Measurements from ENCODE around the gene EXOSC7.
"Not testable (repeated sequence)": the region's sequence is repeated elsewhere in the genome, so short reads cannot be mapped to it uniquely, and the experiment has no call there.

EXOSC7 gene

DNA sequence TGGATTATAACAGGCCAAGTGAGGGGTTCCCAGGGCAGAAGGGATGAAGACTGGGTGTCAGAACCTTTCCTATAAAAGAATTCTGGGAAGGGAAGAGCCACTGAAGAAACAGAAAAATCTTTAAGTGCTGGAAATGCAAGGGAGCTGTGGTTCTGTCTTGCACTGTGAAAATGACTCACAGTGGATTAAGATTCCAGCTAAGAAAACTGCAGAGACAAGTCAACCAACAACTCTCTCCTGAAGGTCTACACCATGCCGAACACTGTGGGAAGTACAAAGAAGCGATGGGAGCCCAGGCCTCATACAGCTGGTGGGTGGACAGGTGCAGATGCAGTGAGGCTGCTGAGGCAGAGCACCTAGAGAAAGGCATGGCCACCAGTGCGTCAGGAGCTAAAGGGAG, 27.8 kb upstream of the EXOSC7 start:
- H3K4ac ChIP-seq (ENCODE audit: low read depth, low read length), result no peak overlapping the region

GRCh38 chr3:44949770-44950169, 26.3 kb upstream of the EXOSC7 start:
- not testable (repeated sequence) for H3K9ac ChIP-seq (ENCODE audit: low read length); H3K27me3 ChIP-seq (ENCODE audit: insufficient read depth, low read length, poor library complexity); H2BK15ac ChIP-seq (replicated peaks; ENCODE audit: low read depth); H2AK5ac ChIP-seq (ENCODE audit: low read length); H3K36me3 ChIP-seq (ENCODE audit: control insufficient read depth, insufficient read depth, low read length); H3K18ac ChIP-seq (ENCODE audit: low read length); H3K79me1 ChIP-seq (ENCODE audit: low read length); H3K79me2 ChIP-seq (ENCODE audit: control insufficient read depth, insufficient read depth, low read length); H3K4me1 ChIP-seq (ENCODE audit: control insufficient read depth, low read depth, low read length); H4K8ac ChIP-seq (ENCODE audit: low read depth, low read length); H3K56ac ChIP-seq (ENCODE audit: low read length); DNase-seq; H2BK5ac ChIP-seq (ENCODE audit: low read length); H4K5ac ChIP-seq (ENCODE audit: low read length); H3K4ac ChIP-seq (ENCODE audit: low read depth, low read length); H3K4me2 ChIP-seq (ENCODE audit: low read length); H3K23ac ChIP-seq (ENCODE audit: low read length); H2BK120ac ChIP-seq (ENCODE audit: low read depth, low read length); H3K4me3 ChIP-seq (ENCODE audit: low read length); H3K27ac ChIP-seq (ENCODE audit: low read depth, low read length)
- no CpG with 5 or more reads among the region's 4 CpGs for WGBS (ENCODE audit: extremely low coverage, insufficient coverage, low lambda C conversion rate)

More for the DNA sequence above, 27.8 kb upstream of the EXOSC7 start:
- Histone ChIP-seq H3K4me3 (ENCODE audit: low read length) (no peak overlapping the region), H4K5ac (ENCODE audit: low read length) (no peak overlapping the region), H2BK5ac (ENCODE audit: low read length) (no peak overlapping the region), H3K9ac (ENCODE audit: low read length) (no peak overlapping the region), H3K56ac (ENCODE audit: low read length) (no peak overlapping the region), H3K4me2 (ENCODE audit: low read length) (no peak overlapping the region), H4K8ac (ENCODE audit: low read depth, low read length) (no peak overlapping the region), H2BK120ac (ENCODE audit: low read depth, low read length) (no peak overlapping the region), H3K27me3 (ENCODE audit: insufficient read depth, low read length, poor library complexity) (no peaks in the 10 kb centered on the region), H2AK5ac (ENCODE audit: low read length) (no peak overlapping the region), H3K79me2 (ENCODE audit: control insufficient read depth, insufficient read depth, low read length) (no peaks in the 10 kb centered on the region), H3K18ac (ENCODE audit: low read length) (no peak overlapping the region), H3K23ac (ENCODE audit: low read length) (no peak overlapping the region), H3K4me1 (ENCODE audit: control insufficient read depth, low read depth, low read length) (no peaks in the 10 kb centered on the region), H3K36me3 (ENCODE audit: control insufficient read depth, insufficient read depth, low read length) (no peaks in the 10 kb centered on the region), H2BK15ac (replicated peaks; ENCODE audit: low read depth) (no peak overlapping the region), H3K27ac (ENCODE audit: low read depth, low read length) (no peak overlapping the region), H3K79me1 (ENCODE audit: low read length) (peaks cover 6% of the 10 kb centered on the region)
- WGBS (ENCODE audit: extremely low coverage, insufficient coverage, low lambda C conversion rate), result no CpG with 5 or more reads among the region's 3 CpGs
- DNase-seq, result no peak

GRCh38 chr3:44950275-44950734, 25.7 kb upstream of the EXOSC7 start:
- H3K9ac ChIP-seq (ENCODE audit: low read length), result no peak overlapping the region
- no peak overlapping the region for H4K8ac ChIP-seq (ENCODE audit: low read depth, low read length)
- no peak overlapping the region for H3K23ac ChIP-seq (ENCODE audit: low read length)
- no peak overlapping the region for H2AK5ac ChIP-seq (ENCODE audit: low read length)
- no peaks in the 10 kb centered on the region for H3K27me3 ChIP-seq (ENCODE audit: insufficient read depth, low read length, poor library complexity)
- no peaks in the 10 kb centered on the region for H3K79me2 ChIP-seq (ENCODE audit: control insufficient read depth, insufficient read depth, low read length)
- H3K56ac ChIP-seq (ENCODE audit: low read length), result no peak overlapping the region
- no peak overlapping the region for H2BK120ac ChIP-seq (ENCODE audit: low read depth, low read length)
- H3K18ac ChIP-seq (ENCODE audit: low read length), result no peak overlapping the region
- H2BK5ac ChIP-seq (ENCODE audit: low read length), result no peak overlapping the region
- H3K4me1 ChIP-seq (ENCODE audit: control insufficient read depth, low read depth, low read length), result no peaks in the 10 kb centered on the region
- H3K27ac ChIP-seq (ENCODE audit: low read depth, low read length), result no peak overlapping the region
- H3K36me3 ChIP-seq (ENCODE audit: control insufficient read depth, insufficient read depth, low read length), result no peaks in the 10 kb centered on the region
- peaks cover 8% of the 10 kb centered on the region for H3K79me1 ChIP-seq (ENCODE audit: low read length)
- H2BK15ac ChIP-seq (replicated peaks; ENCODE audit: low read depth), result no peak overlapping the region
- DNase-seq, result no peak
- H3K4ac ChIP-seq (ENCODE audit: low read depth, low read length), result no peak overlapping the region
- H4K5ac ChIP-seq (ENCODE audit: low read length), result no peak overlapping the region
- no peak overlapping the region for H3K4me2 ChIP-seq (ENCODE audit: low read length)
- H3K4me3 ChIP-seq (ENCODE audit: low read length), result no peak overlapping the region
- no CpG with 5 or more reads among the region's 2 CpGs for WGBS (ENCODE audit: extremely low coverage, insufficient coverage, low lambda C conversion rate)

- Histone ChIP-seq H3K4me2 (ENCODE audit: low read length) (no peak overlapping the region), H3K4me3 (ENCODE audit: low read length) (no peak overlapping the region), H3K9ac (ENCODE audit: low read length) (no peak overlapping the region), H3K18ac (ENCODE audit: low read length) (no peak overlapping the region), H2BK15ac (replicated peaks; ENCODE audit: low read depth) (no peak overlapping the region), H3K36me3 (ENCODE audit: control insufficient read depth, insufficient read depth, low read length) (no peaks in the 10 kb centered on the region), H2BK120ac (ENCODE audit: low read depth, low read length) (no peak overlapping the region), H3K79me2 (ENCODE audit: control insufficient read depth, insufficient read depth, low read length) (no peaks in the 10 kb centered on the region), H3K79me1 (ENCODE audit: low read length) (peaks cover 8% of the 10 kb centered on the region), H4K5ac (ENCODE audit: low read length) (no peak overlapping the region), H2BK5ac (ENCODE audit: low read length) (no peak overlapping the region), H3K27me3 (ENCODE audit: insufficient read depth, low read length, poor library complexity) (no peaks in the 10 kb centered on the region), H3K4ac (ENCODE audit: low read depth, low read length) (no peak overlapping the region), H4K8ac (ENCODE audit: low read depth, low read length) (no peak overlapping the region), H3K56ac (ENCODE audit: low read length) (no peak overlapping the region), H3K27ac (ENCODE audit: low read depth, low read length) (no peak overlapping the region), H3K23ac (ENCODE audit: low read length) (no peak overlapping the region), H3K4me1 (ENCODE audit: control insufficient read depth, low read depth, low read length) (no peaks in the 10 kb centered on the region), H2AK5ac (ENCODE audit: low read length) (no peak overlapping the region)
- no peak for DNase-seq
- WGBS (ENCODE audit: extremely low coverage, insufficient coverage, low lambda C conversion rate), result no CpG with 5 or more reads among the region's 3 CpGs
Measured at GRCh38 chr3:44952689-44953088, 23.4 kb upstream of the EXOSC7 start.

- no peak overlapping the region for H4K5ac ChIP-seq (ENCODE audit: low read length)
- H3K4me2 ChIP-seq (ENCODE audit: low read length), result no peak overlapping the region
- no CpG with 5 or more reads among the region's 5 CpGs for WGBS (ENCODE audit: extremely low coverage, insufficient coverage, low lambda C conversion rate)
- no peak overlapping the region for H3K56ac ChIP-seq (ENCODE audit: low read length)
- no peak overlapping the region for H3K9ac ChIP-seq (ENCODE audit: low read length)
- H3K79me2 ChIP-seq (ENCODE audit: control insufficient read depth, insufficient read depth, low read length), result no peaks in the 10 kb centered on the region
- no peak overlapping the region for H3K4me3 ChIP-seq (ENCODE audit: low read length)
- H3K27me3 ChIP-seq (ENCODE audit: insufficient read depth, low read length, poor library complexity), result no peaks in the 10 kb centered on the region
- H2BK5ac ChIP-seq (ENCODE audit: low read length), result no peak overlapping the region
- H2BK15ac ChIP-seq (replicated peaks; ENCODE audit: low read depth), result no peak overlapping the region
- no peak overlapping the region for H3K18ac ChIP-seq (ENCODE audit: low read length)
- H3K36me3 ChIP-seq (ENCODE audit: control insufficient read depth, insufficient read depth, low read length), result no peaks in the 10 kb centered on the region
- no peak overlapping the region for H3K4ac ChIP-seq (ENCODE audit: low read depth, low read length)
- H3K4me1 ChIP-seq (ENCODE audit: control insufficient read depth, low read depth, low read length), result no peaks in the 10 kb centered on the region
- H3K79me1 ChIP-seq (ENCODE audit: low read length), result peaks cover 8% of the 10 kb centered on the region
- no peak overlapping the region for H2AK5ac ChIP-seq (ENCODE audit: low read length)
- no peak overlapping the region for H3K23ac ChIP-seq (ENCODE audit: low read length)
- no peak overlapping the region for H3K27ac ChIP-seq (ENCODE audit: low read depth, low read length)
- H2BK120ac ChIP-seq (ENCODE audit: low read depth, low read length), result no peak overlapping the region
- DNase-seq, result no peak
- no peak overlapping the region for H4K8ac ChIP-seq (ENCODE audit: low read depth, low read length)
Measured at GRCh38 chr3:44954304-44954703, 21.7 kb upstream of the EXOSC7 start.

DNA sequence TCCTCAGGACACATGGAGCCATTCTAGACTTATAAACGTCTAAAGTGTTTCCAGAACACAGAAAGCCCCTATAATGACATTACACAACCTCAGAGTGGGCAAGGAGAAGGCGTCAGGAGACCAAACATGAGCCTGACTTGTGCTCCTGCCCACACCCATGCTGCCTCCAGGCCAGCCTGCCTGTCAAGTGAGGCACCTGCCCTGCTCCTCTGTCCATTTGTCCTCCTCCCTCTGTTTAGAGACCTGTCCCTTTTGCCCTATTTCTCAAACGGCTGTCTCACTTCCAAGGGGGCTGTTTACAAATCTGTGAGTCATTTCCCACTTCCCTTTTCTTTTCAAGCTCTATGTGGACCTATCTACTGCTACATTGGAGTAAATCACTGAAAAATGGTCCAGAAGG, 21.1 kb upstream of the EXOSC7 start:
- Histone ChIP-seq H3K27me3 (ENCODE audit: insufficient read depth, low read length, poor library complexity) (no peaks in the 10 kb centered on the region), H3K4me3 (ENCODE audit: low read length) (no peak overlapping the region), H2BK120ac (ENCODE audit: low read depth, low read length) (no peak overlapping the region), H2AK5ac (ENCODE audit: low read length) (no peak overlapping the region), H3K23ac (ENCODE audit: low read length) (no peak overlapping the region), H4K8ac (ENCODE audit: low read depth, low read length) (no peak overlapping the region), H3K79me1 (ENCODE audit: low read length) (peaks cover 6% of the 10 kb centered on the region), H3K36me3 (ENCODE audit: control insufficient read depth, insufficient read depth, low read length) (no peaks in the 10 kb centered on the region), H3K18ac (ENCODE audit: low read length) (no peak overlapping the region), H3K79me2 (ENCODE audit: control insufficient read depth, insufficient read depth, low read length) (no peaks in the 10 kb centered on the region), H3K9ac (ENCODE audit: low read length) (no peak overlapping the region), H2BK15ac (replicated peaks; ENCODE audit: low read depth) (no peak overlapping the region), H3K4me1 (ENCODE audit: control insufficient read depth, low read depth, low read length) (no peaks in the 10 kb centered on the region), H4K5ac (ENCODE audit: low read length) (no peak overlapping the region), H3K4ac (ENCODE audit: low read depth, low read length) (no peak overlapping the region), H2BK5ac (ENCODE audit: low read length) (no peak overlapping the region), H3K56ac (ENCODE audit: low read length) (no peak overlapping the region), H3K27ac (ENCODE audit: low read depth, low read length) (no peak overlapping the region), H3K4me2 (ENCODE audit: low read length) (no peak overlapping the region)
- no peak for DNase-seq
- no CpG with 5 or more reads among the region's 3 CpGs for WGBS (ENCODE audit: extremely low coverage, insufficient coverage, low lambda C conversion rate)

All from mesendoderm (in vitro differentiated cells).